Mucosa of gallbladder (tissue), 1 donor: ENCODE measurements around the gene SGK1. TPM values are rescaled to one million over a fixed set of nuclear protein-coding genes. Genes with fewer than 3 reads are reported as not detected.
"Not testable (repeated sequence)": the region's sequence is repeated elsewhere in the genome, so short reads cannot be mapped to it uniquely, and the experiment has no call there.

ENCODE experiments used
- DNase-seq: peaks from one replicate; pipeline ENCODE4 v3.0.0-alpha.2; 2020; ENCODE audit warnings: low spot score
- total RNA-seq: library from RNA; stranded (reverse); gene quantifications from one replicate; pipeline ENCODE4 v1.2.1, GENCODE V29; 2021
- donor health status: DM: no; HTN: no; CAD: no.

SGK1 gene
- total RNA-seq, 1 donor from 2014 or later = 220 TPM

- no peak for DNase-seq
Observed at GRCh38 chr6:134328138-134328537, 10.2 kb upstream of the SGK1 start.

DNA sequence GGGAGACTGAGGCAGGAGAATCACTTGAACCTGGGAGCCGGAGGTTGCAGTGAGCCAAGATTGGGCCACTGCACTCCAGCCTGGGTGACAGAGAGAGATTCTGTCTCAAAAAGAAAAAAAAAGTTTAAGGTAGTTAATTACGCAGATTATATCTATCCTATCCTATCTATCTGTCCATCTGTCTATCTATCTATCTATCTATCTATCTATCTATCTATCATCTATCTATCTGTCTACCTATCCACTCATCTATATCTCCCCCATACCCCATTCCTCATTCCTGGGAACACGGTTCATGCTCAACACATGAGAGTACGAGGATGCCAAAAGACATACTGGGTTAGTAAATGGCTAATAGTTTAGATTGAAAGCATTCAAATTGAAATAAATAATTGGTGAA lies 8.3 kb upstream of the SGK1 start:
- DNase-seq = not testable (repeated sequence)

DNA sequence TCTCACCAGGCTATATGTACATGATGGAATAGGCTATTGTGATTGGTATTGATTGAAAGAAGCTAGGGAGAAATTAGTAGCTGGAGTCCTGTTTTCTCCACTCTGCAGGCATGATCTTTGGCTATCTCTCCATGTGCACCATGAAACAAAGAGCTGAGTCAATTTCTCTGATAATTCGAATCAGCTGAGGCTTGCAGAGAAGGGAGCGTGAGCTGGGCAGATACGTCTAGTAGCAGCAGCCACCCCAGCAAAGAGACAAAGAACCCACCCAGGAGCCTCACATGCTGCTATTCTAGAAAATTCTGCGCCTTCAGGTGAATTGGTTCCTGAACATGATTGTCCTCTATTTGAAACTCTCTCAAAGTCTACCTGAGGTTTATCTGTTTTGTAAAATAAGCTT lies 6.9 kb upstream of the SGK1 start:
- no peak for DNase-seq

- no peak for DNase-seq
Observed at GRCh38 chr6:134324141-134324540, 6.2 kb upstream of the SGK1 start.

DNA sequence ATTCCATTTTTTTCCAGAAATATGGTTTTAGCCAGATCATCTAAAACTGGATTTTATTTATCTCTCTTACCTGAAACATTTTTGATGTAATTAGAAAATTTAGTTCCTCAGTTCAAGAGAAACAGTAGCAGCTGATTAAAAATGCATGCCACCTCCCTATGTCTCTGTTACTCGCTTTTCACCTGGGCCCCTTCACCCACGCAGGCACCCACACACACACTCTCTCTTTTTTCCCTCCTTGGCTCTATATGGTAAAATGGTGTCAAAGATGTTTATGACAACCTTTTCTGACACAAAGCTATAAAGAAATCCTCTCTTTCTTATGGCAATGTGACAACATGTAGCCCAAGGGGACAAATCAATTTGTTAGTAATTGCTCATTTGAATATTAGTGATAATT lies 5.8 kb upstream of the SGK1 start:
- no peak for DNase-seq

- DNase-seq = no peak
Observed at GRCh38 chr6:134323294-134323693, 5.4 kb upstream of the SGK1 start.

GRCh38 chr6:134322216-134322615 lies 4.3 kb upstream of the SGK1 start:
- DNase-seq = no peak

DNA sequence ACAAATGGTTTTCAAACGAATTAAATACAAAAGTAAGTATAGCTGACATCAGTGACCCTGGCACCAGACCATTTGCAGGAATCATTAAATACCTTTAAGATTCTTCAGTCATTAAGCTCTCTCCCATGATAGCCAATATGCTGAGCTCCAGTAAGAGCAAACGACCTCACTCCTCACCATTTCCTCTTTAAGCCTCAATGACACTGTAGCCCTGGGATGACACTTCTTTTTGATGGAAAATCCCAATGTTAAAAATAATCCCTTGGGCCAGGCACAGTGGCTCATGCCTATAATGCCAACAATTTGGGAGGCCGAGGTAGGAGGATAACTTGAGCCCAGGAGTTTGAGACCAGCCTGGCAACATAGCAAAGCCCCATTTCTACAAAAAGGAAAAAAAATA lies 3.3 kb upstream of the SGK1 start:
- DNase-seq = no peak

- DNase-seq = not testable (repeated sequence)
Observed at GRCh38 chr6:134319686-134320085, 1.8 kb upstream of the SGK1 start.

- DNase-seq = no peak
Observed at GRCh38 chr6:134318974-134319281, 1.0 kb upstream of the SGK1 start.

- no peak for DNase-seq
Observed at GRCh38 chr6:134318236-134318973, 493 bp upstream of the SGK1 start.

- no peak for DNase-seq
Observed at GRCh38 chr6:134316733-134317431, 1.0 kb downstream of the SGK1 start.

DNA sequence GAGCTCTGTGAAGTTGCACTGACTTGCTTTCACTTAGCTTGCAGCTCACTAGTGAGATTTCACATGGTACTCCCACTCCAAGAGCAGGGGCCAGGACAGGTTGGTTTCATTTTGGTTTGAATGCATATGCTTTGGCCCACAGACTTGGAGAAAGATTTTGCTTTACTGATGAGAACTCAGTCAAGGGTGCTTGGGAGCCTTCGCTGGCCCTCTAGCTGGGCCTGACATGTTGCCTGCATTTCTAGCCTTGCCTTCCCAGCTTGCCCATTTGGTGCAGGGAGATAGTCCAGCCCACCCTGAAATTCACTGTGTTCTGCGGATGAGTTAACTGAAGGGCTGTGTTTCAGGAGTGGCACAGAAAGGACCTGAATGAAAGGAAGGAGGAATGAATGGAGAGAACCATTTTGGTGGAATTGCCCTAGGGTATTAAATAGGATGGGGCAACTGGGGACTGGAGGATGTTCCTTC lies 1.9 kb downstream of the SGK1 start:
- no peak for DNase-seq

DNA sequence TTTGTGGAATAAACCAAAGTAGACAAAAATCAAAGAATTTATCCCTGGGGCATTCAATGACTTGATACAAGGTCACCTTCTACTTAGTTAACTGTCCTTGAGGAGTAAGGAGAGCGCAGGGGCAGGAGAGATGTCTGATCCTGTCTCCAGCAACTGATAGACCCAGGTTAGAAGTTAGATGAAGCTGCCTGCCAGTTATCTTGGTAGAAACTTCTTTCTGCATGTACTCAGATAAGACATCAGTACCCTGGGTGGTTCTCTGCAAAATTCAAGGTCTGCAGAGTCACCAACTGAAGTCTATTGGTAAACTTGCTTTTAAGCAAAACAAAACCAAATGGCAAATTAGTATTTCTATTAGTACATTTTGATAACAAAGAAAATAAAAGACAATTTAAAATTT lies 2.7 kb downstream of the SGK1 start:
- DNase-seq = no peak

- DNase-seq = no peak
Observed at GRCh38 chr6:134314006-134314821, 3.7 kb downstream of the SGK1 start.

DNA sequence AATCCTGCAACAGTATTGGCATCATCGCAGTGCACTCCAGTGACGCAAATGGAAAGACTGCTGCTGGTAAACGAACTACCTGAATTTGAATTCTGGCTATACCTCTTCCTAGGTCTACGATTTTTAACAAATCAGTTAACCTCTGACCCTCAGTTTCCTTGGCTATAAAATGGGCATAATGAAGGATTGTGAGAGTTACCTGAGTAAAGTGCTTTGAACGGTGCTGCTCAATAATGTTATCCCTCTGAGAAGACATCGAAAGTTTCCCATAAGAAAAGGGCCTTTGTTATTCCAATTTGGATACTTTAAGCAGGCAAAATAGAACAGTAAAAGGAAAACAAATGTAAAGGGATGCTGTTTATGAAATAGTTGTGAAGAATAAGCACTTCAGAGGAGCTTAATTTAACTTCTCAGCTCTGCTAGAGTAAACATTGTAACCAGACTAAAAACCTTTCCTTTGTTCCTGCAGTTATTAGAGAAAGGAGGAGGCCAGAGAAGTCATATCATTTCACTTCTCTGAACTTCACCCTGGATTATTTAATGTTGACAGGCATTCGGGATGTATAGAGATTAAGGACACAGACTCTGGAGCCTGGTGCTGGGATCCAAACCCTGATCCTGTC lies 5.8 kb downstream of the SGK1 start:
- DNase-seq = no peak

GRCh38 chr6:134310817-134311216 lies 7.1 kb downstream of the SGK1 start:
- no peak for DNase-seq

DNA sequence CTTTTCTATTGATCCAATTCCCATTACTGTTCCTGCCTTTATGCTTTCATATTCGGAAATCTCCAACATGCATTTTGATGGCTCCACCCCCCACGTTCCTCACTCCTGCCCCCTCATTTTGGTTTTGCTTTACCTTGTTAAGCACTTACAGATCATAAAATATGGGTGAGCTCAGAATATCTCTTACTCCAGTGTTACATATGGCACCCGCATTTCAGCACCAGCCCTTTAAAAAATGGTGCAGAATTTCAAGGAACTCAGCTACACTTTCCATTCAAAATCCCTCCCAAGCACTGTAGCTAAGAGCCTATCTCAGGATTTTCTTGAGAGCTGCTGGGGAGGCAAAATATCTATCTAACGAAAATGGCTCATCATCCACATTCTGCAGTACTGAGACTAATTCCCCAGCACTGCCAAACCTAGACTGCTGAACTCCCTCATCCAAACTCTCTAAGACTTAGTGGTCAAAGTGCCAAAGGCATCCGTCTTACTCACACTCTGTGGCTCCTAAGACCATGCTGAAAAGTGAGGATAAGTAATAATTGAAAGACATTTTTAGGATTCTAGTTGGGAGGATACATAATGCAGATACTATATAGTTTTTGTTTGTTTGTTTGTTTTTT lies 7.8 kb downstream of the SGK1 start:
- DNase-seq = no peak

- DNase-seq = no peak
Observed at GRCh38 chr6:134309227-134309626, 8.7 kb downstream of the SGK1 start.

DNA sequence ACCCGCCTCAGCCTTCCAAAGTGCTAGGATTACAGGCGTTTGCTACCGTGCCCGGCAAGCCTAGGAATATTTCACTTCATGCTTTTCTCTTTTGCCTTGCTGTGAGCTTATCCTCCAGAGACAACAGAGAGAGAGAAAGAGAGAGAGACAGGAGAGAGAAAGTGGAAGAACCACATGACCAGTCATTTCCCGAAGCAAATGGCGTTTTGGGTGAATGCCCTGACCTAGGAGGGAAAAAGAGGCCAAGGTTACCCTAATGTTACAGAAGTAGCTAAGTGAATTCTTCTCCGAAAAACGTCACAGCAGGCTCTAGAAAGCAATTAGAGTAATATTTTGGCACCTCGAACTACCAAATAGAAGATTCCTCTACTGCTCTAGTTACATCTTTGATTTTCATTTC lies 9.1 kb downstream of the SGK1 start:
- no peak for DNase-seq

DNA sequence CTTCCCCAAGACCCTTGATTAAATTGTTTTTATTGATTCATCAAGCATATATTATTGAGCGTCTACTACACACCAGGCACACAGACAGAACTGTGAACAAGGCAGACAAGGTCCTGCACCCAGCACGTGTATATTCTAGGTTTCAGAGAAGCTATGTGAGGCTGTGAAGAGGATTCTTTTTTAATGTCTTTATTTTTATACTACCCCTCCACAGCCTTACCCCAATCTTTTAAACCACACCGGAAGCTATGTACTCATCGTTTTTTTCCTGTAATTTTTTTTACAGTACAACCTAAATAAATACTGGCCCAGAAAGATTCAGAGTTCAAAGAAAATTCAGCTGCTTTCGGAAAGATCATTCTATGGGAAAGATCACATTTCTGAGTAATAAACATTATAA lies 10.0 kb downstream of the SGK1 start:
- DNase-seq = no peak

DNA sequence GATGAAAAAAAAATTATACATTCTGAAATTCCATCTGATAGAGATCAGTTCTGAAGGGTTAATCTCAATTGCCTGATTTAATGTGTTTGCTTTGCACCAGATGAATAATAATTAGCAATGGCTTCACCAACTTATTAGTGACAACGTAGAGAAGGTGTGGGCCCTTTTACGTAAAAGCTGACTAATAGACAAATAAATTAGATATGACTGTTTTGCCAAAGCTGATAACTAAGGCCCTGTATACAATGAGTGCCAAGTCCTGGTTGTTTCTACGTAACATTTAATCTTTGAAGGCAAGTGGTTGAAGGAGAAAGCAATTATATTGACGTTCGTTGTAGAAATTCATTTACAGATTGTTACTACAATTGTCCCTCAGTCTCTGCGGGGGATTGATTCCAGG lies 10.8 kb downstream of the SGK1 start:
- no peak for DNase-seq
